HEK293 (cell line): ENCODE data around the gene CCSER2.

Source experiments
- CTCF ChIA-PET: fragments of 350-600 bp; formaldehyde crosslinking; extraction: SDS; loops from one replicate; lab custom pipeline; 2021; ENCODE audit warnings: antibody characterized with exemption; lab: Yijun Ruan, JAX
- POLR2A ChIA-PET: fragments of 300-600 bp; formaldehyde crosslinking; extraction: SDS; loops from one replicate; lab custom pipeline; 2020; ENCODE audit warnings: antibody characterized with exemption, inconsistent platforms; lab: Yijun Ruan, JAX
- H3K27ac ChIP-seq: fragments of 200-500 bp; sonication (Bioruptor generic); 2 replicates; pipeline ENCODE4 v1.5.1; 2014; ENCODE audit warnings: low read depth, low read length, control low read depth, inconsistent platforms; ENCODE audit errors: extremely low read depth
- H3K36me3 ChIP-seq, 2 experiments: fragments of 200-500 bp in 1 of 2; sonication (Bioruptor generic) in 1 of 2; 1 replicate in 1 of 2; 2 replicates in 1 of 2; pipeline ENCODE4 v1.5.1; 2014 to 2017; ENCODE audit warnings: inconsistent platforms in 2 of 2, low read length in 2 of 2; ENCODE audit not compliant: control insufficient read depth in 2 of 2, insufficient read depth in 1 of 2
- H3K4me1 ChIP-seq: fragments of 200-500 bp; sonication (Bioruptor generic); 2 replicates; pipeline ENCODE4 v1.5.1; 2014; ENCODE audit warnings: mild to moderate bottlenecking, low read length, inconsistent platforms; ENCODE audit not compliant: control insufficient read depth, insufficient read depth
- H3K4me3 ChIP-seq: 2 replicates; pipeline ENCODE4 v1.5.1; 2011; ENCODE audit warnings: low read depth, mild to moderate bottlenecking, control low read depth, low read length, moderate library complexity
- H3K9me3 ChIP-seq: fragments of 200-500 bp; sonication (Bioruptor generic); 2 replicates; pipeline ENCODE4 v1.5.1; 2014; ENCODE audit warnings: low read depth, low read length, inconsistent platforms; ENCODE audit not compliant: control insufficient read depth, insufficient read depth
- KLF10 ChIP-seq: fragments of 450-650 bp; IDR thresholded peaks from 2 replicates; pipeline ENCODE4 v1.5.1; 2018; ENCODE audit warnings: missing biosample characterization, mild to moderate bottlenecking, missing genetic modification characterization
- SCRT2 ChIP-seq: fragments of 450-650 bp; formaldehyde crosslinking; IDR thresholded peaks from 2 replicates; pipeline ENCODE4 v1.5.1; 2016; ENCODE audit warnings: missing biosample characterization, missing genetic modification characterization
- TCF7L2 ChIP-seq: IDR thresholded peaks from 2 replicates; pipeline ENCODE4 v1.6.1; 2011; ENCODE audit warnings: low read depth, mild to moderate bottlenecking, inconsistent platforms, low read length, moderate library complexity, borderline replicate concordance
- ZFP37 ChIP-seq: fragments of 450-650 bp; formaldehyde crosslinking; IDR thresholded peaks from 2 replicates; pipeline ENCODE4 v1.5.1; 2016; ENCODE audit warnings: missing biosample characterization, missing genetic modification characterization
- ZNF146 ChIP-seq: fragments of 450-650 bp; formaldehyde crosslinking; IDR thresholded peaks from 2 replicates; pipeline ENCODE4 v1.5.1; 2016; ENCODE audit warnings: missing biosample characterization, missing genetic modification characterization
- ZNF157 ChIP-seq: fragments of 450-650 bp; formaldehyde crosslinking; IDR thresholded peaks from 2 replicates; pipeline ENCODE4 v1.5.1; 2016; ENCODE audit warnings: missing biosample characterization, missing genetic modification characterization
- ZNF169 ChIP-seq: fragments of 450-650 bp; formaldehyde crosslinking; IDR thresholded peaks from 2 replicates; pipeline ENCODE4 v1.5.1; 2016; ENCODE audit warnings: missing biosample characterization, missing genetic modification characterization
- ZNF211 ChIP-seq: fragments of 450-650 bp; formaldehyde crosslinking; IDR thresholded peaks from 2 replicates; pipeline ENCODE4 v1.5.1; 2016; ENCODE audit warnings: low read depth, missing biosample characterization, missing genetic modification characterization
- ZNF292 ChIP-seq: fragments of 450-650 bp; formaldehyde crosslinking; IDR thresholded peaks from 2 replicates; pipeline ENCODE4 v1.5.1; 2016; ENCODE audit warnings: low read depth, missing biosample characterization, missing genetic modification characterization, borderline replicate concordance
- ZNF350 ChIP-seq: fragments of 450-650 bp; formaldehyde crosslinking; IDR thresholded peaks from 2 replicates; pipeline ENCODE4 v1.5.0; 2017; ENCODE audit warnings: missing biosample characterization, mild to moderate bottlenecking, missing genetic modification characterization
- ZNF404 ChIP-seq: fragments of 450-650 bp; formaldehyde crosslinking; IDR thresholded peaks from 2 replicates; pipeline ENCODE4 v1.5.1; 2017; ENCODE audit warnings: missing biosample characterization, missing genetic modification characterization
- ZNF544 ChIP-seq: fragments of 450-650 bp; formaldehyde crosslinking; IDR thresholded peaks from 2 replicates; pipeline ENCODE4 v1.5.0; 2017; ENCODE audit warnings: missing biosample characterization, missing genetic modification characterization
- ZNF549 ChIP-seq: fragments of 450-650 bp; IDR thresholded peaks from 2 replicates; pipeline ENCODE4 v1.5.1; 2018; ENCODE audit warnings: missing biosample characterization, missing genetic modification characterization, mild to moderate bottlenecking, inconsistent platforms, moderate library complexity
- ZNF558 ChIP-seq: fragments of 450-650 bp; formaldehyde crosslinking; IDR thresholded peaks from 2 replicates; pipeline ENCODE4 v1.5.1; 2016; ENCODE audit warnings: missing biosample characterization, missing genetic modification characterization
- ZNF585B ChIP-seq: fragments of 450-650 bp; formaldehyde crosslinking; IDR thresholded peaks from 2 replicates; pipeline ENCODE4 v1.5.1; 2016; ENCODE audit warnings: missing biosample characterization, missing genetic modification characterization
- ZNF707 ChIP-seq: fragments of 450-650 bp; formaldehyde crosslinking; IDR thresholded peaks from 2 replicates; pipeline ENCODE4 v1.5.1; 2016; ENCODE audit warnings: missing biosample characterization, missing genetic modification characterization
- ZNF785 ChIP-seq: fragments of 450-650 bp; formaldehyde crosslinking; IDR thresholded peaks from 2 replicates; pipeline ENCODE4 v1.5.1; 2016; ENCODE audit warnings: missing biosample characterization, missing genetic modification characterization
- ZNF843 ChIP-seq: fragments of 450-650 bp; formaldehyde crosslinking; IDR thresholded peaks from 2 replicates; pipeline ENCODE4 v1.5.1; 2016; ENCODE audit warnings: missing biosample characterization, missing genetic modification characterization
- TF ChIP-seq, protein P1 (sequence below): fragments of 450-650 bp; formaldehyde crosslinking; IDR thresholded peaks from 2 replicates; pipeline ENCODE4 v1.5.1; 2016; ENCODE audit warnings: missing biosample characterization, missing genetic modification characterization
- TF ChIP-seq, protein P2 (sequence below): fragments of 450-650 bp; formaldehyde crosslinking; IDR thresholded peaks from 2 replicates; pipeline ENCODE4 v1.5.1; 2016; ENCODE audit warnings: missing biosample characterization, missing genetic modification characterization
- TF ChIP-seq, protein P3 (sequence below): fragments of 450-650 bp; IDR thresholded peaks from 2 replicates; pipeline ENCODE4 v1.5.1; 2018; ENCODE audit warnings: missing biosample characterization, missing genetic modification characterization
- TF ChIP-seq, protein P4 (sequence below): fragments of 450-650 bp; formaldehyde crosslinking; IDR thresholded peaks from 2 replicates; pipeline ENCODE4 v1.5.1; 2016; ENCODE audit warnings: missing biosample characterization, missing genetic modification characterization
- TF ChIP-seq, protein P5 (sequence below): fragments of 450-650 bp; formaldehyde crosslinking; IDR thresholded peaks from 2 replicates; pipeline ENCODE4; 2016; ENCODE audit warnings: missing biosample characterization, missing genetic modification characterization
- TF ChIP-seq, protein P6 (sequence below): fragments of 450-650 bp; formaldehyde crosslinking; IDR thresholded peaks from 2 replicates; pipeline ENCODE4 v1.5.1; 2016; ENCODE audit warnings: missing biosample characterization, missing genetic modification characterization, borderline replicate concordance
- TF ChIP-seq, protein P7 (sequence below): fragments of 450-650 bp; formaldehyde crosslinking; IDR thresholded peaks from 2 replicates; pipeline ENCODE4 v1.5.1; 2016; ENCODE audit warnings: missing biosample characterization, missing genetic modification characterization

CCSER2 gene

DNA sequence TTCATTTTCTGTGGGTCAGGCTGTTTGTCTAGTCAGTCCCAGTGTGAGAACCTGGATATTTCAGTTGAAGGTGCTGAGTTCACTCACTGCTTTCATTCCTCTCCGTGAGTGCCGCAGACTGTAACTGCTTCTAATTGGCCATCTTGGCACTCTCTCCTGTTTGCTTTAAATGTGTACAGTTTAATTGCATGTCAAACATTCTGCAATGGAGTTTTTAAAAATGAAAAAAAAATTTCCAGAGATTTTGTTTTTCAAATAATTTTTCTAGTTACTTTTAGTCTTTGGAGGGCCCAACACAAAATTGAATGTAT, 87.8 kb downstream of the CCSER2 start (continued):
- TF ChIP-seq ZNF785 (tag by site-specific recombination) (no peak), ZNF157 (no peak), ZNF211 (tag by site-specific recombination) (no peak), ZNF350 (tag by site-specific recombination) (no peak), ZNF292 (tag by site-specific recombination) (no peak), ZNF707 (tag by site-specific recombination) (no peak), ZNF585B (tag by site-specific recombination) (no peak), ZNF146 (tag by site-specific recombination) (no peak), ZNF843 (no peak), ZNF549 (no peak)

DNA sequence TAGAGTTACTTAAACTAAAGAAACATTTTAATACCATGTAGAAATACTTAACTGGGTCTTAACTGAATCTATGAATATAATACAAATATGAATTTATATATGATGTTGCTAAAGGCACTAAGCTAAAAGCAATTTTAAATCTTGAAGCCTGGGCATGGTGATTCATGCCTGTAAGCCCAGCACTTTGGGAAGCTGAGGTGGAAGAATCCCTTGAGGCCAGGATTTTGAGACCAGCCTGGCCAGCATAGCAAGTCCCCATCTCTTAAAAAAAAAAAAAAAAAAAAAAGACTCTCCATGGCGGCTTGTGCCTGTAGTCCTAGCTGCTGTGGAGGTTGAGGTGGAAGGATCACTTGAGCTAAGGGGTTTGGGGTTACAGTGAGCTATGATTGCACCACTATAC, 95.3 kb downstream of the CCSER2 start:
- H3K9me3 ChIP-seq: no peaks in the 10 kb centered on the region
- H3K4me1 ChIP-seq: no peaks in the 10 kb centered on the region
- H3K4me3 ChIP-seq: no peak overlapping the region
- no peak overlapping the region for H3K27ac ChIP-seq
- ChIA-PET POLR2A (no interaction called here), CTCF (no interaction called here)
- peaks cover 0 to 4% of the 10 kb centered on the region in 2 experiments; a peak in 1 of 3 replicates for H3K36me3 ChIP-seq
- TF ChIP-seq, protein P1, sequence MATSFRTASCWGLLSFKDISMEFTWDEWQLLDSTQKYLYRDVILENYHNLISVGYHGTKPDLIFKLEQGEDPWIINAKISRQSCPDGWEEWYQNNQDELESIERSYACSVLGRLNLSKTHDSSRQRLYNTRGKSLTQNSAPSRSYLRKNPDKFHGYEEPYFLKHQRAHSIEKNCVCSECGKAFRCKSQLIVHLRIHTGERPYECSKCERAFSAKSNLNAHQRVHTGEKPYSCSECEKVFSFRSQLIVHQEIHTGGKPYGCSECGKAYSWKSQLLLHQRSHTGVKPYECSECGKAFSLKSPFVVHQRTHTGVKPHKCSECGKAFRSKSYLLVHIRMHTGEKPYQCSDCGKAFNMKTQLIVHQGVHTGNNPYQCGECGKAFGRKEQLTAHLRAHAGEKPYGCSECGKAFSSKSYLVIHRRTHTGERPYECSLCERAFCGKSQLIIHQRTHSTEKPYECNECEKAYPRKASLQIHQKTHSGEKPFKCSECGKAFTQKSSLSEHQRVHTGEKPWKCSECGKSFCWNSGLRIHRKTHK: no peak
- TF ChIP-seq, protein P2, sequence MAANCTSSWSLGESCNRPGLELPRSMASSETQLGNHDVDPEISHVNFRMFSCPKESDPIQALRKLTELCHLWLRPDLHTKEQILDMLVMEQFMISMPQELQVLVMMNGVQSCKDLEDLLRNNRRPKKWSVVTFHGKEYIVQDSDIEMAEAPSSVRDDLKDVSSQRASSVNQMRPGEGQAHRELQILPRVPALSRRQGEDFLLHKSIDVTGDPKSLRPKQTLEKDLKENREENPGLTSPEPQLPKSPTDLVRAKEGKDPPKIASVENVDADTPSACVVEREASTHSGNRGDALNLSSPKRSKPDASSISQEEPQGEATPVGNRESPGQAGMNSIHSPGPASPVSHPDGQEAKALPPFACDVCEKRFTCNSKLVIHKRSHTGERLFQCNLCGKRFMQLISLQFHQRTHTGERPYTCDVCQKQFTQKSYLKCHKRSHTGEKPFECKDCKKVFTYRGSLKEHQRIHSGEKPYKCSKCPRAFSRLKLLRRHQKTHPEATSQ (tag by site-specific recombination): no peak
- TF ChIP-seq ZNF169 (tag by site-specific recombination) (no peak), SCRT2 (tag by site-specific recombination) (no peak), ZNF404 (no peak), ZNF558 (tag by site-specific recombination) (no peak), TCF7L2 (no peak), ZFP37 (tag by site-specific recombination) (no peak), ZNF544 (tag by site-specific recombination) (no peak), KLF10 (no peak)
- TF ChIP-seq, protein P3, sequence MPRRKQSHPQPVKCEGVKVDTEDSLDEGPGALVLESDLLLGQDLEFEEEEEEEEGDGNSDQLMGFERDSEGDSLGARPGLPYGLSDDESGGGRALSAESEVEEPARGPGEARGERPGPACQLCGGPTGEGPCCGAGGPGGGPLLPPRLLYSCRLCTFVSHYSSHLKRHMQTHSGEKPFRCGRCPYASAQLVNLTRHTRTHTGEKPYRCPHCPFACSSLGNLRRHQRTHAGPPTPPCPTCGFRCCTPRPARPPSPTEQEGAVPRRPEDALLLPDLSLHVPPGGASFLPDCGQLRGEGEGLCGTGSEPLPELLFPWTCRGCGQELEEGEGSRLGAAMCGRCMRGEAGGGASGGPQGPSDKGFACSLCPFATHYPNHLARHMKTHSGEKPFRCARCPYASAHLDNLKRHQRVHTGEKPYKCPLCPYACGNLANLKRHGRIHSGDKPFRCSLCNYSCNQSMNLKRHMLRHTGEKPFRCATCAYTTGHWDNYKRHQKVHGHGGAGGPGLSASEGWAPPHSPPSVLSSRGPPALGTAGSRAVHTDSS (tag by site-specific recombination): no peak
- TF ChIP-seq, protein P4, sequence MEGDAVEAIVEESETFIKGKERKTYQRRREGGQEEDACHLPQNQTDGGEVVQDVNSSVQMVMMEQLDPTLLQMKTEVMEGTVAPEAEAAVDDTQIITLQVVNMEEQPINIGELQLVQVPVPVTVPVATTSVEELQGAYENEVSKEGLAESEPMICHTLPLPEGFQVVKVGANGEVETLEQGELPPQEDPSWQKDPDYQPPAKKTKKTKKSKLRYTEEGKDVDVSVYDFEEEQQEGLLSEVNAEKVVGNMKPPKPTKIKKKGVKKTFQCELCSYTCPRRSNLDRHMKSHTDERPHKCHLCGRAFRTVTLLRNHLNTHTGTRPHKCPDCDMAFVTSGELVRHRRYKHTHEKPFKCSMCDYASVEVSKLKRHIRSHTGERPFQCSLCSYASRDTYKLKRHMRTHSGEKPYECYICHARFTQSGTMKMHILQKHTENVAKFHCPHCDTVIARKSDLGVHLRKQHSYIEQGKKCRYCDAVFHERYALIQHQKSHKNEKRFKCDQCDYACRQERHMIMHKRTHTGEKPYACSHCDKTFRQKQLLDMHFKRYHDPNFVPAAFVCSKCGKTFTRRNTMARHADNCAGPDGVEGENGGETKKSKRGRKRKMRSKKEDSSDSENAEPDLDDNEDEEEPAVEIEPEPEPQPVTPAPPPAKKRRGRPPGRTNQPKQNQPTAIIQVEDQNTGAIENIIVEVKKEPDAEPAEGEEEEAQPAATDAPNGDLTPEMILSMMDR: no peak
- TF ChIP-seq, protein P5, sequence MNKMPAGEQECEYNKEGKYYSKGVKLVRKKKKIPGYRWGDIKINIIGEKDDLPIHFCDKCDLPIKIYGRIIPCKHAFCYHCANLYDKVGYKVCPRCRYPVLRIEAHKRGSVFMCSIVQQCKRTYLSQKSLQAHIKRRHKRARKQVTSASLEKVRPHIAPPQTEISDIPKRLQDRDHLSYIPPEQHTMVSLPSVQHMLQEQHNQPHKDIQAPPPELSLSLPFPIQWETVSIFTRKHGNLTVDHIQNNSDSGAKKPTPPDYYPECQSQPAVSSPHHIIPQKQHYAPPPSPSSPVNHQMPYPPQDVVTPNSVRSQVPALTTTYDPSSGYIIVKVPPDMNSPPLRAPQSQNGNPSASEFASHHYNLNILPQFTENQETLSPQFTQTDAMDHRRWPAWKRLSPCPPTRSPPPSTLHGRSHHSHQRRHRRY (tag by site-specific recombination): no peak
- TF ChIP-seq, protein P6, sequence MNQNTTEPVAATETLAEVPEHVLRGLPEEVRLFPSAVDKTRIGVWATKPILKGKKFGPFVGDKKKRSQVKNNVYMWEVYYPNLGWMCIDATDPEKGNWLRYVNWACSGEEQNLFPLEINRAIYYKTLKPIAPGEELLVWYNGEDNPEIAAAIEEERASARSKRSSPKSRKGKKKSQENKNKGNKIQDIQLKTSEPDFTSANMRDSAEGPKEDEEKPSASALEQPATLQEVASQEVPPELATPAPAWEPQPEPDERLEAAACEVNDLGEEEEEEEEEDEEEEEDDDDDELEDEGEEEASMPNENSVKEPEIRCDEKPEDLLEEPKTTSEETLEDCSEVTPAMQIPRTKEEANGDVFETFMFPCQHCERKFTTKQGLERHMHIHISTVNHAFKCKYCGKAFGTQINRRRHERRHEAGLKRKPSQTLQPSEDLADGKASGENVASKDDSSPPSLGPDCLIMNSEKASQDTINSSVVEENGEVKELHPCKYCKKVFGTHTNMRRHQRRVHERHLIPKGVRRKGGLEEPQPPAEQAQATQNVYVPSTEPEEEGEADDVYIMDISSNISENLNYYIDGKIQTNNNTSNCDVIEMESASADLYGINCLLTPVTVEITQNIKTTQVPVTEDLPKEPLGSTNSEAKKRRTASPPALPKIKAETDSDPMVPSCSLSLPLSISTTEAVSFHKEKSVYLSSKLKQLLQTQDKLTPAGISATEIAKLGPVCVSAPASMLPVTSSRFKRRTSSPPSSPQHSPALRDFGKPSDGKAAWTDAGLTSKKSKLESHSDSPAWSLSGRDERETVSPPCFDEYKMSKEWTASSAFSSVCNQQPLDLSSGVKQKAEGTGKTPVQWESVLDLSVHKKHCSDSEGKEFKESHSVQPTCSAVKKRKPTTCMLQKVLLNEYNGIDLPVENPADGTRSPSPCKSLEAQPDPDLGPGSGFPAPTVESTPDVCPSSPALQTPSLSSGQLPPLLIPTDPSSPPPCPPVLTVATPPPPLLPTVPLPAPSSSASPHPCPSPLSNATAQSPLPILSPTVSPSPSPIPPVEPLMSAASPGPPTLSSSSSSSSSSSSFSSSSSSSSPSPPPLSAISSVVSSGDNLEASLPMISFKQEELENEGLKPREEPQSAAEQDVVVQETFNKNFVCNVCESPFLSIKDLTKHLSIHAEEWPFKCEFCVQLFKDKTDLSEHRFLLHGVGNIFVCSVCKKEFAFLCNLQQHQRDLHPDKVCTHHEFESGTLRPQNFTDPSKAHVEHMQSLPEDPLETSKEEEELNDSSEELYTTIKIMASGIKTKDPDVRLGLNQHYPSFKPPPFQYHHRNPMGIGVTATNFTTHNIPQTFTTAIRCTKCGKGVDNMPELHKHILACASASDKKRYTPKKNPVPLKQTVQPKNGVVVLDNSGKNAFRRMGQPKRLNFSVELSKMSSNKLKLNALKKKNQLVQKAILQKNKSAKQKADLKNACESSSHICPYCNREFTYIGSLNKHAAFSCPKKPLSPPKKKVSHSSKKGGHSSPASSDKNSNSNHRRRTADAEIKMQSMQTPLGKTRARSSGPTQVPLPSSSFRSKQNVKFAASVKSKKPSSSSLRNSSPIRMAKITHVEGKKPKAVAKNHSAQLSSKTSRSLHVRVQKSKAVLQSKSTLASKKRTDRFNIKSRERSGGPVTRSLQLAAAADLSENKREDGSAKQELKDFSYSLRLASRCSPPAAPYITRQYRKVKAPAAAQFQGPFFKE: no peak
- TF ChIP-seq, protein P7, sequence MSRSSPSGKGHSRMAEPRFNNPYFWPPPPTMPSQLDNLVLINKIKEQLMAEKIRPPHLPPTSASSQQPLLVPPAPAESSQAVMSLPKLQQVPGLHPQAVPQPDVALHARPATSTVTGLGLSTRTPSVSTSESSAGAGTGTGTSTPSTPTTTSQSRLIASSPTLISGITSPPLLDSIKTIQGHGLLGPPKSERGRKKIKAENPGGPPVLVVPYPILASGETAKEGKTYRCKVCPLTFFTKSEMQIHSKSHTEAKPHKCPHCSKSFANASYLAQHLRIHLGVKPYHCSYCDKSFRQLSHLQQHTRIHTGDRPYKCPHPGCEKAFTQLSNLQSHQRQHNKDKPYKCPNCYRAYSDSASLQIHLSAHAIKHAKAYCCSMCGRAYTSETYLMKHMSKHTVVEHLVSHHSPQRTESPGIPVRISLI (tag by site-specific recombination): no peak
